ENCODE measurements around the gene SCFD2.

- TF ChIP-seq POLR2A (IDR thresholded peaks at IDR 0.05), result no peak
- no peak for TF ChIP-seq CTCF (IDR thresholded peaks at IDR 0.05)
- no peak for TF ChIP-seq EP300 (IDR thresholded peaks at IDR 0.05; ENCODE audit: low read depth)
- no peak for TF ChIP-seq POLR2AphosphoS5 (IDR thresholded peaks at IDR 0.05)
These were observed 132.6 kb downstream of the SCFD2 start for GRCh38 chr4:53233114-53233795.
